ENCODE results near the gene COLGALT1.

- TF ChIP-seq, protein P1, sequence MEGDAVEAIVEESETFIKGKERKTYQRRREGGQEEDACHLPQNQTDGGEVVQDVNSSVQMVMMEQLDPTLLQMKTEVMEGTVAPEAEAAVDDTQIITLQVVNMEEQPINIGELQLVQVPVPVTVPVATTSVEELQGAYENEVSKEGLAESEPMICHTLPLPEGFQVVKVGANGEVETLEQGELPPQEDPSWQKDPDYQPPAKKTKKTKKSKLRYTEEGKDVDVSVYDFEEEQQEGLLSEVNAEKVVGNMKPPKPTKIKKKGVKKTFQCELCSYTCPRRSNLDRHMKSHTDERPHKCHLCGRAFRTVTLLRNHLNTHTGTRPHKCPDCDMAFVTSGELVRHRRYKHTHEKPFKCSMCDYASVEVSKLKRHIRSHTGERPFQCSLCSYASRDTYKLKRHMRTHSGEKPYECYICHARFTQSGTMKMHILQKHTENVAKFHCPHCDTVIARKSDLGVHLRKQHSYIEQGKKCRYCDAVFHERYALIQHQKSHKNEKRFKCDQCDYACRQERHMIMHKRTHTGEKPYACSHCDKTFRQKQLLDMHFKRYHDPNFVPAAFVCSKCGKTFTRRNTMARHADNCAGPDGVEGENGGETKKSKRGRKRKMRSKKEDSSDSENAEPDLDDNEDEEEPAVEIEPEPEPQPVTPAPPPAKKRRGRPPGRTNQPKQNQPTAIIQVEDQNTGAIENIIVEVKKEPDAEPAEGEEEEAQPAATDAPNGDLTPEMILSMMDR (IDR thresholded peaks at IDR 0.05; ENCODE audit: control extremely low read depth in 1 of 3, insufficient read depth in 1 of 3, low read depth in 1 of 3, low read length in 3 of 3) = no peak
- TF ChIP-seq EP300 (IDR thresholded peaks at IDR 0.05; ENCODE audit: borderline replicate concordance in 1 of 2, low read depth in 2 of 2, low read length in 2 of 2) = no peak
- no peak for TF ChIP-seq ATF2 (IDR thresholded peaks at IDR 0.05; ENCODE audit: low read length)
- no peak for TF ChIP-seq EZH2 (IDR thresholded peaks at IDR 0.05; ENCODE audit: low read depth, low read length, severe bottlenecking)
- no peak for TF ChIP-seq YY1 (IDR thresholded peaks at IDR 0.05; ENCODE audit: low read depth, low read length)
- TF ChIP-seq TAF1 (IDR thresholded peaks at IDR 0.05; ENCODE audit: low read depth, low read length) = no peak
- TF ChIP-seq, protein P2, sequence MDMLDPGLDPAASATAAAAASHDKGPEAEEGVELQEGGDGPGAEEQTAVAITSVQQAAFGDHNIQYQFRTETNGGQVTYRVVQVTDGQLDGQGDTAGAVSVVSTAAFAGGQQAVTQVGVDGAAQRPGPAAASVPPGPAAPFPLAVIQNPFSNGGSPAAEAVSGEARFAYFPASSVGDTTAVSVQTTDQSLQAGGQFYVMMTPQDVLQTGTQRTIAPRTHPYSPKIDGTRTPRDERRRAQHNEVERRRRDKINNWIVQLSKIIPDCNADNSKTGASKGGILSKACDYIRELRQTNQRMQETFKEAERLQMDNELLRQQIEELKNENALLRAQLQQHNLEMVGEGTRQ (IDR thresholded peaks at IDR 0.05; ENCODE audit: low read length) = no peak
- no peak for TF ChIP-seq POLR2A (IDR thresholded peaks at IDR 0.05; ENCODE audit: control extremely low read depth in 1 of 2, low read depth in 2 of 2, low read length in 2 of 2)
- no peak for TF ChIP-seq EGR1 (IDR thresholded peaks at IDR 0.05; ENCODE audit: borderline replicate concordance, low read depth, low read length)
- no peak for TF ChIP-seq CHD1 (IDR thresholded peaks at IDR 0.05; ENCODE audit: low read depth, low read length)
- TF ChIP-seq PHF8 (conservative IDR thresholded peaks at IDR 0.05; ENCODE audit: low read depth, low read length) = no peak
- no peak for TF ChIP-seq CEBPB (IDR thresholded peaks at IDR 0.05; ENCODE audit: low read depth, low read length)
These were observed 48.7 kb upstream of the COLGALT1 start for GRCh38 chr19:17506745-17507144.
